ENCODE data around the gene IFNAR1. TPM values are rescaled to one million over a fixed set of nuclear protein-coding genes. Genes with fewer than 3 reads are reported as not detected.

IFNAR1 gene
- total RNA-seq, 2 experiments from 2014 or later, result 20.6 to 24.3 TPM

DNA sequence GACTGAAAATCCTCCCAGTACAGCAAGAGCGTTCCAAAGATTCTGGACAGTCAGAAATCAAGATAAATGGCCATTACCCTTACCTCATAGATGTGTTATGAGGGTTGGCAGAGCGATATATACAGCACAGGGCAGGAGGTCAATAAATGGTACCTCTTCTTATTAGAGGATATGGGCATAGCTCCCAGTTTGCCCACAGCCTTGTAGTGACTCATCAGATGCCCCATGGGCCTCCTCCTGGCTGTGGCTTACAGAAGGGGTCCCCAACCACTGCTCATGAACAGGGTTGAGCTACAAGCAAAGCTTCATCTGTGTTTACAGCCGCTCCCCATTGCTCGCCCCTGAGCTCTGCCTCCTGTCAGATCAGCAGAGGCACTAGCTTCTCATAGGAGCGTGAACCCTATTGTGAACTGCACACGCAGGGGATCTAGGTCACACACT is 71.1 kb downstream of the IFNAR1 start:
- intact Hi-C loops (cut with micrococcal nuclease), result no loop called here
- H3K27ac Mint-ChIP-seq, result no peak overlapping the region
- CTCF ChIA-PET, result no interaction called here

GRCh38 chr21:33396436-33396835 is 71.7 kb downstream of the IFNAR1 start:
- CTCF ChIA-PET, result interaction anchor here (0.6 kb wide), 2 partner anchors 36 to 127 kb away, joined by 3 read pairs; no protein-coding TSS in a partner anchor
- no peak overlapping the region for H3K27ac Mint-ChIP-seq
- H3K27me3 Mint-ChIP-seq (ENCODE audit: low read depth), result peaks cover 2% of the 10 kb centered on the region
- H3K4me3 Mint-ChIP-seq, result no peak overlapping the region
- H3K36me3 Mint-ChIP-seq (ENCODE audit: low read depth), result no peaks in the 10 kb centered on the region
- intact Hi-C loops (cut with micrococcal nuclease), result no loop called here
- no peak for DNase-seq
- no peaks in the 10 kb centered on the region for H3K4me1 Mint-ChIP-seq (ENCODE audit: low read depth)
- no peaks in the 10 kb centered on the region for H3K9me3 Mint-ChIP-seq

More for the DNA sequence above, 71.1 kb downstream of the IFNAR1 start:
- no peaks in the 10 kb centered on the region for H3K36me3 Mint-ChIP-seq (ENCODE audit: low read depth)
- H3K9me3 Mint-ChIP-seq, result no peaks in the 10 kb centered on the region
- H3K4me1 Mint-ChIP-seq (ENCODE audit: low read depth), result no peaks in the 10 kb centered on the region
- peaks cover under 1% of the 10 kb centered on the region for H3K27me3 Mint-ChIP-seq (ENCODE audit: low read depth)
- H3K4me3 Mint-ChIP-seq, result no peak overlapping the region
- DNase-seq, result no peak

DNA sequence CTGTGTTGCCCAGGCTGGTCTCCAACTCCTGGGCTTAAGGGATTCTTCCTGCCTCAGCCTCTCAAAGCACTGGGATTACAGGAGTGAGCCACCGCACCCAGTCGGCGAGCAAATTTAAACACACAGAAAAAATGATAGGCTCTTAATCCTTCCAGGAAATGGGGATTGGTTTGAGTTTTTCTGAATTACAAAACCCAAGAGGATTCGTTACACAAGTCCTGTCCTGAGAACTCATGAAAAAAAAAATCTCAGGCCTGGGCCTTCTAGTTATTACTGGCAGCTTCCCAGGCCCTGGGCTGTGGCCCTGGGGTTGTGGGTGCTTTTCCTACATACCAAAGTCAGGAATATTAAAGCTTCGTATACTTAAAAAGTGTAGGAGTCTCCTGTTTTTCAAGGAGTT is 72.2 kb downstream of the IFNAR1 start:
- intact Hi-C loops (cut with micrococcal nuclease), result no loop called here
- CTCF ChIA-PET, result interaction anchor here (0.6 kb wide), 3 partner anchors 36 to 127 kb away, joined by 3 read pairs; no protein-coding TSS in a partner anchor
- H3K27ac Mint-ChIP-seq, result no peak overlapping the region
- no peaks in the 10 kb centered on the region for H3K36me3 Mint-ChIP-seq (ENCODE audit: low read depth)
- DNase-seq, result no peak
- H3K4me3 Mint-ChIP-seq, result no peak overlapping the region
- no peaks in the 10 kb centered on the region for H3K4me1 Mint-ChIP-seq (ENCODE audit: low read depth)
- peaks cover 2% of the 10 kb centered on the region for H3K27me3 Mint-ChIP-seq (ENCODE audit: low read depth)
- no peaks in the 10 kb centered on the region for H3K9me3 Mint-ChIP-seq

DNA sequence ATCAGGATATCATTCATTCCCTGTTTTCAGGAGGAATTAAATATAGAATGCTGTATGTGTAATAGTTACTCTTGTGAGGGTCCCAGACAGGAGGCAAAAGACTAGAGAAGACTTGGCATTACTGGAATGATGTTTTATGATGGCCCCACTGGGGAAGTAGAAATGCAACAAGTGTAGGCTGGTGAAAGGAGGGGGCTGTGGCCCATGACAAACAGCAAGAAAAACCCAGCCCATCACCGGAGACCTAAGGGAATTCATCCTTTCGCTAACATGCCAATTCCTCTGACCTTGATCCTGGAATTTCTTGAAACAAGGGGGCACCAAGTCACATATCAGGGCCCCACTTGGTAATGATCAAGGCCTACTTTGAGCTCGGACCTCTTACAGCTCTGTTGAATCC is 72.9 kb downstream of the IFNAR1 start:
- Mint-ChIP-seq H3K4me3 (no peak overlapping the region), H3K27ac (no peak overlapping the region), H3K4me1 (ENCODE audit: low read depth) (no peaks in the 10 kb centered on the region), H3K27me3 (ENCODE audit: low read depth) (peaks cover 2% of the 10 kb centered on the region), H3K9me3 (no peaks in the 10 kb centered on the region), H3K36me3 (ENCODE audit: low read depth) (no peaks in the 10 kb centered on the region)
- no peak for DNase-seq
- intact Hi-C loops (cut with micrococcal nuclease), result no loop called here
- CTCF ChIA-PET, result interaction anchor here (0.6 to 0.7 kb wide), 2 partner anchors 94 to 101 kb away, joined by 3 read pairs; no protein-coding TSS in a partner anchor

DNA sequence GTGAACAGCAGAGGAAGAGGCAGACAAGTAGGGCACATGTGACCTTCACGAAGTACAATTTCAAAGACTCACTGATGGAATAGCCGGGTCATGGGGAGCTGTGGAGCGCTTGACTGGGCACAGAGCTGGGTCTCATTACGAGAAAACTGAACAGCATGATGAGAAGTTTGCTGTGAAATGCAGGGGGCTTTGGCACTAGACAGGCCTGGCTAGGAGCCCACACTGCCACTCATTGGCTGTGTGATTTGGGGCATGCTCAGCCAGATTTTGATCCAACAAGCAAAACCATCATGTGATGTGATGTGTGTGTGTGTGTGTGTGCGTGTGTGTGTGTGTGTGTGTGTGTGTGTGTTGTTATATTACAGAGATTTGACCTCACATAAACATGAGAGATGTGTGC is 73.6 kb downstream of the IFNAR1 start:
- Mint-ChIP-seq H3K27me3 (ENCODE audit: low read depth) (peaks cover 2% of the 10 kb centered on the region), H3K4me1 (ENCODE audit: low read depth) (no peaks in the 10 kb centered on the region), H3K27ac (no peak overlapping the region), H3K4me3 (no peak overlapping the region), H3K36me3 (ENCODE audit: low read depth) (no peaks in the 10 kb centered on the region), H3K9me3 (no peaks in the 10 kb centered on the region)
- CTCF ChIA-PET, result interaction anchor here (0.6 to 0.7 kb wide), 2 partner anchors 102 to 1161 kb away, joined by 3 read pairs; no protein-coding TSS in a partner anchor
- DNase-seq, result no peak
- intact Hi-C loops (cut with micrococcal nuclease), result no loop called here

GRCh38 chr21:33401630-33401992 is 76.8 kb downstream of the IFNAR1 start:
- Mint-ChIP-seq H3K9me3 (no peaks in the 10 kb centered on the region), H3K36me3 (ENCODE audit: low read depth) (no peaks in the 10 kb centered on the region), H3K27ac (no peak overlapping the region), H3K4me3 (no peak overlapping the region), H3K4me1 (ENCODE audit: low read depth) (peaks cover 26% of the 10 kb centered on the region), H3K27me3 (ENCODE audit: low read depth) (peaks cover 2% of the 10 kb centered on the region)
- intact Hi-C loops (cut with micrococcal nuclease), result no loop called here
- CTCF ChIA-PET, result interaction anchor here (0.7 to 1.4 kb wide), 3 partner anchors 13 to 34 kb away, joined by 3 to 6 read pairs (median 3); no protein-coding TSS in a partner anchor
- no peak for DNase-seq

DNA sequence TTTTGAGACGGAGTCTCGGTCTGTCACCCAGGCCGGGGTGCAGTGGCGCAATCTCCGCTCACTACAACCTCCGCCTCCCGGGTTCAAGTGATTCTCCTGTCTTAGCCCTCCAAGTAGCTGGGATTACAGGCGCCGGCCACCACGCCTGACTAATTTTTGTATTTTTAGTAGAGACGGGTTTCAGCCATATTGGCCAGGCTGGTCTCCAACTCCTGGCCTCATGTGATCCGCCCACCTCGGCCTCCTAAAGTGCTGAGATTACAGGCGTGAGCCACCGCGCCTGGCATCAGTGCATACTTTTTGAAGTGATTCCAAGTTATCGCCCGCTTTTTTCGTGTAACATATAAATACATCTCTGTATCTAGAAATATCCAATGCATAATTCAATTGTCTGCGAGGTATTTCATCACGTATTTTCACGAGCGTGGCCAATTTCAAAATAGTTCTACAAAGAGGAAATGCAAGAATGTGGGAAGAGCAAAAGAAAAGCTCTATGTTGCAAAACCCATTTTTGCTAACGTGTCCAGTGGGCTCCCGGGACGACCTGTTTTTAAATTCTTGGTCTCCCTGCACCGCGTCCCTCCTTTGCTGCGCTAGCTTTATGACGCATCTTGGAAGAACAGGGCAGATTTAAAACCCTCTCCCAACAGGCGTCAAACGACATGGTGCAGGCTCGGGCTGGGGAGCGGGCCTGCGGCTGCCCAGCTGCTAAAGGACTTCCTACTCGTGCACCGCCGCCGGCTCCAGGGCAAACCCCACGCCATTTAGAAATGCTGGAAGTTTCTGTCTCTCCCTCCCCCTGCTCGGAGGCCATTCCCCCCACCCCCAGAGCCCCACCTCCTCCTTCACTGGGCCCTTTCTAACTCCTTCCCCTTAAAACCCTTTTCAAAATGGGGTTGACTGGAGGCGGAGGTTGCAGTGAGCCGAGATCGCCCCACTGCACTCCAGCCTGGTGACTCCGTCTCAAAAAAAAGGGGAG is 77.5 kb downstream of the IFNAR1 start:
- peak overlapping the region; percentile 69 for H3K4me3 Mint-ChIP-seq
- CTCF ChIA-PET, result interaction anchor here (0.7 to 1.4 kb wide), 3 partner anchors 14 to 33 kb away, joined by 3 to 6 read pairs (median 3); no protein-coding TSS in a partner anchor
- peak overlapping the region; percentile 59 for H3K27ac Mint-ChIP-seq
- no peak for DNase-seq
- H3K27me3 Mint-ChIP-seq (ENCODE audit: low read depth), result peaks cover 2% of the 10 kb centered on the region
- no peaks in the 10 kb centered on the region for H3K36me3 Mint-ChIP-seq (ENCODE audit: low read depth)
- intact Hi-C loops (cut with micrococcal nuclease), result no loop called here
- H3K9me3 Mint-ChIP-seq, result no peaks in the 10 kb centered on the region
- H3K4me1 Mint-ChIP-seq (ENCODE audit: low read depth), result peaks cover 33% of the 10 kb centered on the region

- no peaks in the 10 kb centered on the region for H3K9me3 Mint-ChIP-seq
- peaks cover 35% of the 10 kb centered on the region for H3K4me1 Mint-ChIP-seq (ENCODE audit: low read depth)
- H3K27me3 Mint-ChIP-seq (ENCODE audit: low read depth), result peaks cover 2% of the 10 kb centered on the region
- peak within 1 kb of the TSS; percentile 84 for H3K4me3 Mint-ChIP-seq
- peak within 1 kb of the TSS; percentile 84 for H3K27ac Mint-ChIP-seq
- H3K36me3 Mint-ChIP-seq (ENCODE audit: low read depth), result no peaks in the 10 kb centered on the region
- CTCF ChIA-PET, result no interaction called here
- intact Hi-C loops (cut with micrococcal nuclease), result no loop called here
- no peak for DNase-seq
Measured at GRCh38 chr21:33403128-33403785, 78.5 kb downstream of the IFNAR1 start, which contains the start of gene IFNGR2. IFNGR2 (plus strand) TSS chr21:33403413; CDS start chr21:33403544, 131 bp downstream.

- CTCF ChIA-PET, result interaction anchor here (0.9 to 4.3 kb wide), 3 partner anchors 31 to 184 kb away, joined by 3 to 26 read pairs (median 3); no protein-coding TSS in a partner anchor
- Mint-ChIP-seq H3K36me3 (ENCODE audit: low read depth) (peaks cover 4% of the 10 kb centered on the region), H3K9me3 (no peaks in the 10 kb centered on the region), H3K27me3 (ENCODE audit: low read depth) (peaks cover 2% of the 10 kb centered on the region), H3K27ac (peak overlapping the region; percentile 84), H3K4me3 (peak overlapping the region; percentile 84), H3K4me1 (ENCODE audit: low read depth) (peaks cover 38% of the 10 kb centered on the region)
- intact Hi-C loops (cut with micrococcal nuclease), result no loop called here
- peak; percentile 53 for DNase-seq
Measured at GRCh38 chr21:33403786-33404585, 79.2 kb downstream of the IFNAR1 start.

DNA sequence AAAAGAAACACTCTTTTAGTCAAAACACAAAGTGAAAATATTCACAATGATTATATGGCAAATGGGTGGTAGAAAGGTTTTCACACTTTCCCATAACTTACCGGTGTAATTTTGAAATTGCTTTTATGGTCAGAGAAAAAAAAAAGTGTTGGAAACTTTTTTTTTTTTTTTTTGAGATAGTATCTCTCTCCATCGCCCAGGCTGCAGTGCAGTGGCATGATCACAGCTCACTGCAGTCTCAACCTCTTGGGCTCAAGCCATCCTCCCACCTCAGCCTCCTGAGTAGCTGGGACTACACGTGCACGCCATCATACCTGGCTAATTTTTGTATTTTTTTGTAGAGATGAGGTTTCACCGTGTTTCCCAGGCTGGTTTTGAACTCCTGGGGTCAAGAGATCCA is 81.7 kb downstream of the IFNAR1 start:
- peak; percentile 39 for DNase-seq
- Mint-ChIP-seq H3K4me1 (ENCODE audit: low read depth) (peaks cover 53% of the 10 kb centered on the region), H3K27ac (peak overlapping the region; percentile 24), H3K36me3 (ENCODE audit: low read depth) (peaks cover 9% of the 10 kb centered on the region), H3K9me3 (no peaks in the 10 kb centered on the region), H3K27me3 (ENCODE audit: low read depth) (no peaks in the 10 kb centered on the region), H3K4me3 (no peak overlapping the region)
- intact Hi-C loops (cut with micrococcal nuclease), result loop anchor here (1.0 to 2.0 kb wide), 3 partner anchors 23 to 72 kb away; partner anchors contain the start of gene TMEM50B
- CTCF ChIA-PET, result interaction anchor here (0.5 to 4.3 kb wide), 8 partner anchors 21 to 477 kb away, joined by 3 to 26 read pairs (median 4); no protein-coding TSS in a partner anchor
